SU-DHL-6 (cell line): ENCODE measurements around the gene SAXO1.

Experiments used
- CTCF ChIP-seq: fragments of 200-600 bp; sonication (generic); IDR thresholded peaks from one replicate; pipeline ENCODE4 v1.5.1; 2017; ENCODE audit warnings: antibody characterized with exemption, mild to moderate bottlenecking, low read length, moderate library complexity; ENCODE audit not compliant: insufficient read depth, poor library complexity, severe bottlenecking
- EZH2phosphoT487 ChIP-seq: fragments of 200-600 bp; sonication (generic), shearing (Covaris generic); conservative IDR thresholded peaks from 2 replicates; pipeline ENCODE4 v1.6.1; 2018; ENCODE audit warnings: mild to moderate bottlenecking, antibody characterized with exemption, low read length, moderate library complexity, mixed read lengths

- no peak for TF ChIP-seq CTCF
- TF ChIP-seq EZH2phosphoT487, result no peak
Observed at GRCh38 chr9:18936094-18936871, 96.7 kb downstream of the SAXO1 start.
